Breast epithelium (tissue), 3 donors: ENCODE measurements around the gene MYEOV.

Experiments
- CTCF ChIP-seq, 3 donors: fragments of 450-650 bp; IDR thresholded peaks; one replicate each; pipeline ENCODE4 v1.5.1; 2016 to 2017; ENCODE audit warnings: antibody characterized with exemption in 3 of 3, mild to moderate bottlenecking in 3 of 3, moderate library complexity in 3 of 3
- POLR2AphosphoS5 ChIP-seq, 3 donors: sonication (generic); formaldehyde crosslinking; IDR thresholded peaks; one replicate each; pipeline ENCODE4 v1.6.1; 2017; ENCODE audit warnings: antibody characterized with exemption in 3 of 3

GRCh38 chr11:69304686-69305085 lies 10.7 kb downstream of the MYEOV start:
- no peak for TF ChIP-seq CTCF (IDR thresholded peaks at IDR 0.05)
- TF ChIP-seq POLR2AphosphoS5 (IDR thresholded peaks at IDR 0.05): no peak
